Activated CD4-positive, alpha-beta memory T cell treated with anti-CD3 and anti-CD28 coated beads, Interleukin-2, amount 10 ng/mL, durations not matched to agents 7 days and 5 days (primary cell): ENCODE measurements around the gene FMNL2. TPM values are rescaled to one million over a fixed set of nuclear protein-coding genes. Genes with fewer than 3 reads are reported as not detected.

Experiments
- CTCF ChIA-PET: fragments of 350-600 bp; sonication (Branson Sonifier 250); formaldehyde crosslinking; loops from one replicate; lab custom pipeline; 2021; ENCODE audit warnings: antibody characterized with exemption, inconsistent platforms; lab: Charles Lee
- POLR2A ChIA-PET: fragments of 350-600 bp; sonication (Branson Sonifier 250); formaldehyde crosslinking; loops from one replicate; lab custom pipeline; 2021; ENCODE audit warnings: antibody characterized with exemption; lab: Charles Lee
- DNase-seq: peaks from one replicate; pipeline ENCODE4 v3.0.0-alpha.2; 2020
- H3K27ac Mint-ChIP-seq: one replicate; pipeline ENCODE4 v1.8.0; 2021; ENCODE audit warnings: mild to moderate bottlenecking, mixed read lengths
- H3K27me3 Mint-ChIP-seq: one replicate; pipeline ENCODE4 v1.8.0; 2021; ENCODE audit warnings: mixed read lengths
- H3K36me3 Mint-ChIP-seq: one replicate; pipeline ENCODE4 v1.8.0; 2021; ENCODE audit warnings: low read depth, mixed read lengths
- H3K4me1 Mint-ChIP-seq: one replicate; pipeline ENCODE4 v1.8.0; 2021; ENCODE audit warnings: mixed read lengths
- H3K4me3 Mint-ChIP-seq: one replicate; pipeline ENCODE4 v1.8.0; 2021; ENCODE audit warnings: mild to moderate bottlenecking, mixed read lengths
- H3K9me3 Mint-ChIP-seq: one replicate; pipeline ENCODE4 v1.8.0; 2021; ENCODE audit warnings: mixed read lengths
- total RNA-seq, 2 experiments: library from RNA; stranded (reverse); gene quantifications; one replicate each; pipeline ENCODE4 v1.2.3, GENCODE V29; 2021

The FMNL2 gene
- total RNA-seq, 2 experiments from 2014 or later: 1.0 to 1.1 TPM

GRCh38 chr2:152369176-152369860 is 34.3 kb downstream of the FMNL2 start:
- Mint-ChIP-seq H3K27me3 (peaks cover 15% of the 10 kb centered on the region), H3K4me3 (no peak overlapping the region), H3K36me3 (no peaks in the 10 kb centered on the region), H3K9me3 (no peaks in the 10 kb centered on the region), H3K27ac (no peak overlapping the region), H3K4me1 (peaks cover 1% of the 10 kb centered on the region)
- DNase-seq: no peak
- CTCF ChIA-PET: no interaction called here
- POLR2A ChIA-PET: no interaction called here

DNA sequence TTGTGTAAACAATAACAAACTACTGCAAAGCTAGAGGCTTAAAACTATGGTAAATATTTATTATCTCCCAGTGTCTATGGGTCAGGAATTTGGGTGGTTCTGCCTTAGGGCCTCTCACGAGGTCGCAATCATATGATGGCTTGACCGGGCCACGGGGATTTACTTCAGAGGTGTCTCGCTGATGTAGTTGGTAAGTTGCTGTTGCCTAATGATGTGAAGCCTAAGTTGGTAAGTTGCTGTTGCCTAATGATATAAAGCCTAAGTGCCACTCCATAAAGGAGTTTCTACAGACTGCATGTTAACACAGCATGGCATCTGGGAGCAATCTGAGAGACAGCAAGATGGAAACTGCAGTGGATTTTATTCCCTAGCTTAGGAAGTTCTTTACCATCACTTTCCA is 35.8 kb downstream of the FMNL2 start:
- CTCF ChIA-PET: no interaction called here
- Mint-ChIP-seq H3K9me3 (no peaks in the 10 kb centered on the region), H3K27ac (no peak overlapping the region), H3K36me3 (no peaks in the 10 kb centered on the region), H3K4me1 (peaks cover 1% of the 10 kb centered on the region), H3K27me3 (peaks cover 15% of the 10 kb centered on the region), H3K4me3 (no peak overlapping the region)
- POLR2A ChIA-PET: no interaction called here
- DNase-seq: no peak

GRCh38 chr2:152372438-152372984 is 37.5 kb downstream of the FMNL2 start:
- Mint-ChIP-seq H3K27me3 (peaks cover 15% of the 10 kb centered on the region), H3K4me3 (no peak overlapping the region), H3K4me1 (no peaks in the 10 kb centered on the region), H3K9me3 (no peaks in the 10 kb centered on the region), H3K36me3 (no peaks in the 10 kb centered on the region), H3K27ac (no peak overlapping the region)
- no peak for DNase-seq
- POLR2A ChIA-PET: no interaction called here
- CTCF ChIA-PET: no interaction called here

- Mint-ChIP-seq H3K4me1 (no peaks in the 10 kb centered on the region), H3K36me3 (no peaks in the 10 kb centered on the region), H3K27ac (no peak overlapping the region), H3K27me3 (peaks cover 13% of the 10 kb centered on the region), H3K9me3 (no peaks in the 10 kb centered on the region), H3K4me3 (no peak overlapping the region)
- CTCF ChIA-PET: no interaction called here
- POLR2A ChIA-PET: no interaction called here
- no peak for DNase-seq
These were observed 40.2 kb downstream of the FMNL2 start for GRCh38 chr2:152375174-152375573.

- H3K27ac Mint-ChIP-seq: no peak overlapping the region
- DNase-seq: no peak
- ChIA-PET CTCF (no interaction called here), POLR2A (no interaction called here)
- H3K4me3 Mint-ChIP-seq: no peak overlapping the region
- H3K9me3 Mint-ChIP-seq: no peaks in the 10 kb centered on the region
- peaks cover 15% of the 10 kb centered on the region for H3K27me3 Mint-ChIP-seq
- H3K36me3 Mint-ChIP-seq: no peaks in the 10 kb centered on the region
- H3K4me1 Mint-ChIP-seq: no peaks in the 10 kb centered on the region
These were observed 41.4 kb downstream of the FMNL2 start for GRCh38 chr2:152376385-152376784.

GRCh38 chr2:152376968-152377367 is 42.0 kb downstream of the FMNL2 start:
- no peak overlapping the region for H3K27ac Mint-ChIP-seq
- H3K36me3 Mint-ChIP-seq: no peaks in the 10 kb centered on the region
- no peak overlapping the region for H3K4me3 Mint-ChIP-seq
- no peaks in the 10 kb centered on the region for H3K4me1 Mint-ChIP-seq
- POLR2A ChIA-PET: no interaction called here
- peaks cover 15% of the 10 kb centered on the region for H3K27me3 Mint-ChIP-seq
- no peak for DNase-seq
- H3K9me3 Mint-ChIP-seq: no peaks in the 10 kb centered on the region
- CTCF ChIA-PET: no interaction called here

GRCh38 chr2:152379089-152379488 is 44.1 kb downstream of the FMNL2 start:
- CTCF ChIA-PET: no interaction called here
- Mint-ChIP-seq H3K4me1 (no peaks in the 10 kb centered on the region), H3K36me3 (no peaks in the 10 kb centered on the region), H3K9me3 (no peaks in the 10 kb centered on the region), H3K27me3 (peaks cover 8% of the 10 kb centered on the region), H3K4me3 (no peak overlapping the region), H3K27ac (no peak overlapping the region)
- DNase-seq: no peak
- POLR2A ChIA-PET: no interaction called here

DNA sequence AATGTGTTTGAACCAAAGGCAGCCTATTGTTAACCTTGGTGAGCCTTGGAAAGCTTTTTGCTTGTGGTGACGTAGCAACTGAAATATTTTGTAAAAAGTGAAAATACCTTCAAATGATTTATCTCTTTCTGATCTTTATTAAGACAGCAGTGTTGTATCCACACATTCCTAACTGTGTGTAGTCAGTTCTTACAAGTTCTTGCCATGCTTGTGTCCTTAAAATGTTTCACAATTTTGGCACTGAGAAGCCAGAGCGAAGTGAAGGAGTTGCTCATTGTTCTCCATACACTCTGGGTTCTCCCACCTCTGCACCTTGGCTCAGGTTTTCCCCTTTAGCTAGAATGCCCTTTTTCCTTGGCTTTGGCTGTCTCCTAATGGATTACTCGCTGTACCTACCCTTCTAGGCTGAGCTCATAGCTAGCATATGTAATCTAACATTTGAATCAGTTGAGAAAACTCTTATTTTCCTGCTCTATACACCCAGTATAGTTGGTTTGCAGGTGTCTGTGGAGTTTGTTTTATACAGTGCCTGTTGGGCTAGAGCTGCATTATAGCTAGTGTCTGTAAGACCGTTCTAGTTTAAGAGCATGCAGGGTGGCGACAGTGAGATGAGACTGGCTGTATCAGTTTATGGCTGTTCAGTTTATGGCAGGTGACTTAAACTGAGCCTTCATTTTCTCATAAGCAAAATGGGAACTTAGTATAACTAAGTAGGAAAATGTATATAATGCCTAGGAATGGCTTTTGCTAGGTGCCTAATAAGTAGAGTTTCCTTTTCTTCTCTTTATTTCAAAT is 45.5 kb downstream of the FMNL2 start:
- ChIA-PET POLR2A (no interaction called here), CTCF (no interaction called here)
- no peaks in the 10 kb centered on the region for H3K4me1 Mint-ChIP-seq

GRCh38 chr2:152383702-152384101 is 48.7 kb downstream of the FMNL2 start:
- POLR2A ChIA-PET: no interaction called here
- Mint-ChIP-seq H3K4me1 (no peaks in the 10 kb centered on the region), H3K4me3 (no peak overlapping the region), H3K27me3 (peaks cover 6% of the 10 kb centered on the region), H3K36me3 (no peaks in the 10 kb centered on the region), H3K9me3 (no peaks in the 10 kb centered on the region), H3K27ac (no peak overlapping the region)
- CTCF ChIA-PET: no interaction called here
- DNase-seq: no peak

More for the DNA sequence above, 45.5 kb downstream of the FMNL2 start:
- Mint-ChIP-seq H3K27me3 (peaks cover 7% of the 10 kb centered on the region), H3K9me3 (no peaks in the 10 kb centered on the region), H3K27ac (no peak overlapping the region), H3K36me3 (no peaks in the 10 kb centered on the region), H3K4me3 (no peak overlapping the region)
- DNase-seq: no peak

GRCh38 chr2:152384992-152385391 is 50.0 kb downstream of the FMNL2 start:
- POLR2A ChIA-PET: no interaction called here
- CTCF ChIA-PET: no interaction called here
- Mint-ChIP-seq H3K4me1 (no peaks in the 10 kb centered on the region), H3K27ac (no peak overlapping the region), H3K4me3 (no peak overlapping the region), H3K9me3 (no peaks in the 10 kb centered on the region), H3K27me3 (peaks cover 5% of the 10 kb centered on the region), H3K36me3 (no peaks in the 10 kb centered on the region)
- DNase-seq: no peak

- Mint-ChIP-seq H3K4me1 (no peaks in the 10 kb centered on the region), H3K27ac (no peak overlapping the region), H3K9me3 (no peaks in the 10 kb centered on the region), H3K36me3 (no peaks in the 10 kb centered on the region), H3K27me3 (peaks cover 5% of the 10 kb centered on the region), H3K4me3 (no peak overlapping the region)
- ChIA-PET POLR2A (no interaction called here), CTCF (no interaction called here)
- no peak for DNase-seq
These were observed 50.7 kb downstream of the FMNL2 start for GRCh38 chr2:152385650-152386049.

- Mint-ChIP-seq H3K4me1 (no peaks in the 10 kb centered on the region), H3K27ac (no peak overlapping the region), H3K9me3 (no peaks in the 10 kb centered on the region), H3K27me3 (peaks cover 3% of the 10 kb centered on the region), H3K4me3 (no peak overlapping the region), H3K36me3 (no peaks in the 10 kb centered on the region)
- CTCF ChIA-PET: interaction anchor here (0.6 kb wide), 1 partner anchor 141 kb away, joined by 3 read pairs; no protein-coding TSS in a partner anchor
- POLR2A ChIA-PET: no interaction called here
- no peak for DNase-seq
These were observed 51.3 kb downstream of the FMNL2 start for GRCh38 chr2:152386266-152386665.

DNA sequence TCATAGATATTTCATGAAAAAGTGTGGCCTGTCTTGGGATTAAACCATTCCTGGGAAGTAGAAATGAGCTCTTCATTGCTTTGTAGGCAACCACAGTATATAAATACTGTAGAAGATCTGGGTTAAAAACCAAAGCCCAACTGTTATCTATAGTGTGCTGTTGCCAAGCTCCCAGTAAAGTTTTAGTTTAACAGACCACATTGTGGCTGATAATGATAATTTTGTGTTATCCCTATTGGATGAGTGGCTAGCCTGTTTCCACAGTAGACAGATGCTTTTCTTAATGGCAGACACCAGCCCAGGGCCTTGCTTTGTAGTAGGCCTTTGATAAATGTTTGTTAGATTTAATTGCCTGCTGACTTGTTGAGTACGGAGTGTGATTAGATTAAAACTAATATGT is 52.1 kb downstream of the FMNL2 start:
- Mint-ChIP-seq H3K4me3 (no peak overlapping the region), H3K27me3 (peaks cover 3% of the 10 kb centered on the region), H3K9me3 (no peaks in the 10 kb centered on the region), H3K27ac (no peak overlapping the region), H3K36me3 (no peaks in the 10 kb centered on the region), H3K4me1 (no peaks in the 10 kb centered on the region)
- ChIA-PET POLR2A (no interaction called here), CTCF (interaction anchor here (0.6 kb wide), 1 partner anchor 142 kb away, joined by 3 read pairs; no protein-coding TSS in a partner anchor)
- no peak for DNase-seq
